Stimulated activated CD4-positive, alpha-beta T cell treated with anti-CD3 and anti-CD28 coated beads, TNF-alpha, amount 100 ng/mL, for 24 hours (primary cell): ENCODE measurements around the gene RAB3C.

Experiments
- DNase-seq, 3 experiments: peaks; one replicate each; pipeline ENCODE4 v3.0.0-alpha.2; 2020; ENCODE audit warnings: low read depth in 3 of 3

Gene RAB3C

GRCh38 chr5:58773744-58774441 is 191.0 kb downstream of the RAB3C start:
- no peak for DNase-seq

GRCh38 chr5:58774937-58775336 is 192.1 kb downstream of the RAB3C start:
- DNase-seq: no peak

- DNase-seq: no peak
Observed at GRCh38 chr5:58775701-58776262, 192.9 kb downstream of the RAB3C start.

GRCh38 chr5:58776559-58776958 is 193.7 kb downstream of the RAB3C start:
- DNase-seq: no peak

GRCh38 chr5:58778888-58779287 is 196.0 kb downstream of the RAB3C start:
- no peak for DNase-seq

- DNase-seq: no peak
Observed at GRCh38 chr5:58786035-58786434, 203.2 kb downstream of the RAB3C start.

- no peak for DNase-seq
Observed at GRCh38 chr5:58786711-58787303, 203.9 kb downstream of the RAB3C start.

- DNase-seq: no peak
Observed at GRCh38 chr5:58787987-58788386, 205.1 kb downstream of the RAB3C start.

- no peak for DNase-seq
Observed at GRCh38 chr5:58793888-58794657, 211.2 kb downstream of the RAB3C start.

- peak in 2 of 3 experiments; percentile 2 to 42 for DNase-seq
Observed at GRCh38 chr5:58794875-58795274, 212.0 kb downstream of the RAB3C start.

- DNase-seq: no peak
Observed at GRCh38 chr5:58795327-58795726, 212.5 kb downstream of the RAB3C start.

GRCh38 chr5:58797021-58797420 is 214.1 kb downstream of the RAB3C start:
- no peak for DNase-seq

- no peak for DNase-seq
Observed at GRCh38 chr5:58800356-58800755, 217.5 kb downstream of the RAB3C start.

- DNase-seq: no peak
Observed at GRCh38 chr5:58800861-58801540, 218.1 kb downstream of the RAB3C start.

GRCh38 chr5:58803056-58803455 is 220.2 kb downstream of the RAB3C start:
- no peak for DNase-seq

- DNase-seq: no peak
Observed at GRCh38 chr5:58804291-58804690, 221.4 kb downstream of the RAB3C start.

- no peak for DNase-seq
Observed at GRCh38 chr5:58810086-58810485, 227.2 kb downstream of the RAB3C start.

GRCh38 chr5:58813855-58814254 is 231.0 kb downstream of the RAB3C start:
- DNase-seq: no peak

GRCh38 chr5:58816181-58816731 is 233.4 kb downstream of the RAB3C start:
- DNase-seq: no peak

- DNase-seq: no peak
Observed at GRCh38 chr5:58818465-58818864, 235.6 kb downstream of the RAB3C start.

- no peak for DNase-seq
Observed at GRCh38 chr5:58825441-58825840, 242.6 kb downstream of the RAB3C start.

- no peak for DNase-seq
Observed at GRCh38 chr5:58825899-58826298, 243.0 kb downstream of the RAB3C start.
